ENCODE data around the gene RASA3. TPM values are rescaled to one million over a fixed set of nuclear protein-coding genes. Genes with fewer than 3 reads are reported as not detected.

RASA3 gene
- total RNA-seq, 1 donor from 2014 or later, result 9.3 TPM

GRCh38 chr13:114123876-114124275 lies 8.5 kb downstream of the RASA3 start:
- Mint-ChIP-seq H3K9me3 (no peaks in the 10 kb centered on the region), H3K27me3 (peaks cover 6% of the 10 kb centered on the region), H3K4me3 (no peak overlapping the region), H3K36me3 (no peaks in the 10 kb centered on the region), H3K4me1 (ENCODE audit: unreplicated experiment) (peaks cover 39% of the 10 kb centered on the region), H3K27ac (no peak overlapping the region)
- TF ChIP-seq CTCF (conservative IDR thresholded peaks at IDR 0.05), result no peak
- no peak for DNase-seq (ENCODE audit: extremely low spot score, unreplicated experiment)

- Mint-ChIP-seq H3K9me3 (no peaks in the 10 kb centered on the region), H3K27ac (no peak overlapping the region), H3K36me3 (no peaks in the 10 kb centered on the region), H3K27me3 (peaks cover 5% of the 10 kb centered on the region), H3K4me1 (ENCODE audit: unreplicated experiment) (peaks cover 38% of the 10 kb centered on the region), H3K4me3 (no peak overlapping the region)
- no peak for TF ChIP-seq CTCF (conservative IDR thresholded peaks at IDR 0.05)
- no peak for DNase-seq (ENCODE audit: extremely low spot score, unreplicated experiment)
These were observed 9.0 kb downstream of the RASA3 start for GRCh38 chr13:114123448-114123847.

GRCh38 chr13:114122591-114123211 lies 9.7 kb downstream of the RASA3 start:
- Mint-ChIP-seq H3K27me3 (peaks cover 5% of the 10 kb centered on the region), H3K27ac (no peak overlapping the region), H3K36me3 (no peaks in the 10 kb centered on the region), H3K4me3 (no peak overlapping the region), H3K9me3 (no peaks in the 10 kb centered on the region), H3K4me1 (ENCODE audit: unreplicated experiment) (peaks cover 36% of the 10 kb centered on the region)
- DNase-seq (ENCODE audit: extremely low spot score, unreplicated experiment), result no peak
- no peak for TF ChIP-seq CTCF (conservative IDR thresholded peaks at IDR 0.05)

- H3K27ac Mint-ChIP-seq, result no peak overlapping the region
- peaks cover 5% of the 10 kb centered on the region for H3K27me3 Mint-ChIP-seq
- no peak for DNase-seq (ENCODE audit: extremely low spot score, unreplicated experiment)
- no peaks in the 10 kb centered on the region for H3K36me3 Mint-ChIP-seq
- TF ChIP-seq CTCF (conservative IDR thresholded peaks at IDR 0.05), result no peak
- peaks cover 32% of the 10 kb centered on the region for H3K4me1 Mint-ChIP-seq (ENCODE audit: unreplicated experiment)
- no peaks in the 10 kb centered on the region for H3K9me3 Mint-ChIP-seq
- no peak overlapping the region for H3K4me3 Mint-ChIP-seq
These were observed 10.3 kb downstream of the RASA3 start for GRCh38 chr13:114122127-114122511.

GRCh38 chr13:114121496-114122126 lies 10.8 kb downstream of the RASA3 start:
- Mint-ChIP-seq H3K27ac (no peak overlapping the region), H3K27me3 (peaks cover 5% of the 10 kb centered on the region), H3K4me3 (no peak overlapping the region), H3K9me3 (no peaks in the 10 kb centered on the region), H3K36me3 (no peaks in the 10 kb centered on the region), H3K4me1 (ENCODE audit: unreplicated experiment) (peaks cover 28% of the 10 kb centered on the region)
- TF ChIP-seq CTCF (conservative IDR thresholded peaks at IDR 0.05), result no peak
- DNase-seq (ENCODE audit: extremely low spot score, unreplicated experiment), result no peak
